Keratinocyte (primary cell): Measurements from ENCODE around the gene TUBA3C.
"Not testable (repeated sequence)": the region's sequence is repeated elsewhere in the genome, so short reads cannot be mapped to it uniquely, and the experiment has no call there.

Experiments
- CTCF ChIP-seq, 3 experiments: IDR thresholded peaks in 1 of 3; conservative IDR thresholded peaks in 1 of 3; optimal IDR thresholded peaks in 1 of 3; 2 replicates in 2 of 3; 3 replicates in 1 of 3; pipeline versions ENCODE3 to v1.5.1; 2011; ENCODE audit warnings: low read length in 3 of 3, mild to moderate bottlenecking in 3 of 3, moderate library complexity in 2 of 3, control low read depth in 1 of 3, inconsistent platforms in 1 of 3; ENCODE audit not compliant: insufficient read depth in 2 of 3; ENCODE audit errors: extremely low read depth in 1 of 3
- EZH2 ChIP-seq: IDR thresholded peaks from one replicate; pipeline ENCODE4 v1.6.1; 2012; ENCODE audit warnings: inconsistent platforms, mild to moderate bottlenecking, low read length, moderate library complexity

- TF ChIP-seq EZH2; CTCF (optimal IDR thresholded peaks at IDR 0.05 in 1 of 3, IDR thresholded peaks at IDR 0.05 in 1 of 3, conservative IDR thresholded peaks at IDR 0.05 in 1 of 3; ENCODE audit: extremely low read depth in 1 of 3, insufficient read depth in 2 of 3, low read length in 3 of 3): not testable (repeated sequence)
These were observed 7.7 kb upstream of the TUBA3C start for GRCh38 chr13:19189368-19189767.
